ENCODE measurements around the gene ZNF787.
"Not testable (repeated sequence)": the region's sequence is repeated elsewhere in the genome, so short reads cannot be mapped to it uniquely, and the experiment has no call there.

The ZNF787 gene

GRCh38 chr19:56106397-56106849 lies 14.7 kb downstream of the ZNF787 start:
- DNase-seq (ENCODE audit: low read depth in 1 of 2, low spot score in 1 of 2) = no peak

- DNase-seq (ENCODE audit: low read depth in 1 of 2, low spot score in 1 of 2) = not testable (repeated sequence)
Measured at GRCh38 chr19:56105831-56106396, 15.2 kb downstream of the ZNF787 start.

GRCh38 chr19:56105090-56105701 lies 15.9 kb downstream of the ZNF787 start:
- no peak for DNase-seq (ENCODE audit: low read depth in 1 of 2, low spot score in 1 of 2)

GRCh38 chr19:56104423-56104822 lies 16.7 kb downstream of the ZNF787 start:
- no peak for DNase-seq (ENCODE audit: low read depth in 1 of 2, low spot score in 1 of 2)

- DNase-seq (ENCODE audit: low read depth in 1 of 2, low spot score in 1 of 2) = no peak
Measured at GRCh38 chr19:56103027-56103614, 18.0 kb downstream of the ZNF787 start.

GRCh38 chr19:56101746-56102535 lies 19.2 kb downstream of the ZNF787 start:
- DNase-seq (ENCODE audit: low read depth in 1 of 2, low spot score in 1 of 2) = no peak

- DNase-seq (ENCODE audit: low read depth in 1 of 2, low spot score in 1 of 2) = no peak
Measured at GRCh38 chr19:56101095-56101494, 20.0 kb downstream of the ZNF787 start.

GRCh38 chr19:56099638-56100539 lies 21.2 kb downstream of the ZNF787 start:
- no peak for DNase-seq (ENCODE audit: low read depth in 1 of 2, low spot score in 1 of 2)

GRCh38 chr19:56098731-56099568 lies 22.1 kb downstream of the ZNF787 start:
- no peak for DNase-seq (ENCODE audit: low read depth in 1 of 2, low spot score in 1 of 2)

- not testable (repeated sequence) for DNase-seq (ENCODE audit: low read depth in 1 of 2, low spot score in 1 of 2)
Measured at GRCh38 chr19:56098237-56098636, 22.9 kb downstream of the ZNF787 start.

- no peak for DNase-seq (ENCODE audit: low read depth in 1 of 2, low spot score in 1 of 2)
Measured at GRCh38 chr19:56097776-56098175, 23.3 kb downstream of the ZNF787 start.

- no peak for DNase-seq (ENCODE audit: low read depth in 1 of 2, low spot score in 1 of 2)
Measured at GRCh38 chr19:56097306-56097705, 23.8 kb downstream of the ZNF787 start.

GRCh38 chr19:56096665-56097064 lies 24.4 kb downstream of the ZNF787 start:
- DNase-seq (ENCODE audit: low read depth in 1 of 2, low spot score in 1 of 2) = no peak

GRCh38 chr19:56094449-56094848 lies 26.6 kb downstream of the ZNF787 start:
- no peak for DNase-seq (ENCODE audit: low read depth in 1 of 2, low spot score in 1 of 2)

GRCh38 chr19:56092685-56093631 lies 28.1 kb downstream of the ZNF787 start:
- DNase-seq (ENCODE audit: low read depth in 1 of 2, low spot score in 1 of 2) = no peak

- DNase-seq (ENCODE audit: low read depth in 1 of 2, low spot score in 1 of 2) = no peak
Measured at GRCh38 chr19:56091751-56092546, 29.1 kb downstream of the ZNF787 start.

- no peak for DNase-seq (ENCODE audit: low read depth in 1 of 2, low spot score in 1 of 2)
Measured at GRCh38 chr19:56091066-56091490, 30.0 kb downstream of the ZNF787 start.

- no peak for DNase-seq (ENCODE audit: low read depth in 1 of 2, low spot score in 1 of 2)
Measured at GRCh38 chr19:56089344-56089743, 31.8 kb downstream of the ZNF787 start.
